GM12878 (cell line): Measurements from ENCODE around the gene SLC9B1. TPM values are rescaled to one million over a fixed set of nuclear protein-coding genes. Genes with fewer than 3 reads are reported as not detected.

Experiments used
- ATAC-seq: fragments of 200-7000 bp; cut with Tn5 transposase; 3 replicates; pipeline ENCODE4 v1.9.1; 2020; ENCODE audit warnings: mild to moderate bottlenecking, moderate library complexity
- BruUV-seq: library from RNA; stranded (reverse); fragments of 400-500 nt; replicated peaks from 2 replicates; lab custom pipeline; 2021; lab: Mats Ljungman, UMichigan
- CTCF ChIA-PET: fragments of 300-600 bp; sonication (Branson Sonifier 250); formaldehyde crosslinking; extraction: SDS; loops from one replicate; lab custom pipeline; 2021; ENCODE audit warnings: inconsistent platforms; lab: Yijun Ruan, JAX
- POLR2A ChIA-PET: fragments of 350-600 bp; formaldehyde crosslinking; extraction: SDS; loops from one replicate; lab custom pipeline; 2021; ENCODE audit warnings: inconsistent platforms; lab: Charles Lee
- RAD21 ChIA-PET: fragments of 300-600 bp; sonication (Branson Sonifier 250); formaldehyde crosslinking; loops from one replicate; lab custom pipeline; 2023; ENCODE audit warnings: antibody characterized with exemption; ENCODE audit not compliant: unreplicated experiment; lab: Charles Lee
- SMC1A ChIA-PET: fragments of 300-600 bp; sonication (Branson Sonifier 250); formaldehyde crosslinking; loops from one replicate; lab custom pipeline; 2023; ENCODE audit not compliant: unreplicated experiment, uncharacterized antibody; lab: Charles Lee
- DNase-seq: peaks from one replicate; pipeline ENCODE4 v3.0.0-alpha.2; 2011; ENCODE audit warnings: low read depth, low spot score
- FAIRE-seq: peaks from 3 replicates; lab custom pipeline; 2011; peaks lifted over from hg19 to GRCh38; lab: Jason Lieb, UNC
- H2AFZ ChIP-seq: 2 replicates; pipeline ENCODE4 v1.6.0; 2011; ENCODE audit warnings: low read depth, low read length, control low read depth; ENCODE audit not compliant: control insufficient read depth
- H3K27ac ChIP-seq: 2 replicates; pipeline ENCODE4 v1.5.1; 2011; ENCODE audit warnings: control low read depth; ENCODE audit not compliant: control insufficient read depth, insufficient read depth
- H3K27me3 ChIP-seq, 2 experiments: replicated peaks in 1 of 2; 2 replicates each; pipeline versions ENCODE4 v1.6.0 to v1.6.1; 2011; ENCODE audit warnings: low read length in 1 of 2; ENCODE audit not compliant: control insufficient read depth in 2 of 2, insufficient read depth in 2 of 2
- H3K36me3 ChIP-seq, 2 experiments: 2 replicates each; pipeline ENCODE4 v1.5.1; 2011; ENCODE audit warnings: low read length in 1 of 2; ENCODE audit not compliant: control insufficient read depth in 2 of 2, insufficient read depth in 2 of 2
- H3K4me1 ChIP-seq: 2 replicates; pipeline ENCODE4 v1.6.1; 2011; ENCODE audit warnings: mild to moderate bottlenecking, low read length, moderate library complexity, mixed read lengths; ENCODE audit not compliant: control insufficient read depth, insufficient read depth
- H3K4me2 ChIP-seq: 2 replicates; pipeline ENCODE4 v1.6.0; 2011; ENCODE audit warnings: control low read depth; ENCODE audit not compliant: control insufficient read depth, insufficient read depth
- H3K4me3 ChIP-seq: fragments of 200-600 bp; sonication (generic); 2 replicates; pipeline ENCODE4 v1.5.1; 2016
- H3K79me2 ChIP-seq: 2 replicates; pipeline ENCODE4 v1.6.0; 2011; ENCODE audit warnings: low read length; ENCODE audit not compliant: control insufficient read depth, insufficient read depth
- H3K9ac ChIP-seq: 2 replicates; pipeline ENCODE4 v1.8.0; 2011; ENCODE audit warnings: low read length, control low read depth, mixed read lengths; ENCODE audit not compliant: control insufficient read depth, insufficient read depth
- H3K9me3 ChIP-seq: replicated peaks from 3 replicates; pipeline ENCODE4 v1.5.1; 2011; ENCODE audit warnings: mild to moderate bottlenecking, low read length; ENCODE audit not compliant: control insufficient read depth, insufficient read depth
- H4K20me1 ChIP-seq: 2 replicates; pipeline ENCODE4 v1.6.0; 2011; ENCODE audit not compliant: control insufficient read depth, insufficient read depth
- BMI1 ChIP-seq: fragments of 450-650 bp; IDR thresholded peaks from 2 replicates; pipeline ENCODE4 v1.6.1; 2016; ENCODE audit warnings: mild to moderate bottlenecking, moderate library complexity, borderline replicate concordance
- CBX5 ChIP-seq: sonication (generic); IDR thresholded peaks from 2 replicates; pipeline ENCODE4 v1.6.1; 2016; ENCODE audit warnings: low read depth, moderate library complexity, mild to moderate bottlenecking, inconsistent platforms
- EP300 ChIP-seq, 2 experiments: fragments of 150-350 bp in 1 of 2; IDR thresholded peaks; 2 replicates each; pipeline ENCODE4 v1.6.1; 2011 to 2012; ENCODE audit warnings: low read depth in 2 of 2, low read length in 2 of 2, borderline replicate concordance in 1 of 2, improper control_type of control experiment in 1 of 2, inconsistent platforms in 1 of 2; ENCODE audit not compliant: control insufficient read depth in 1 of 2
- NR2F1 ChIP-seq: fragments of 450-650 bp; conservative IDR thresholded peaks from 2 replicates; pipeline ENCODE4 v1.6.1; 2017; ENCODE audit warnings: mild to moderate bottlenecking
- PAX8 ChIP-seq: fragments of 450-650 bp; IDR thresholded peaks from 2 replicates; pipeline ENCODE4 v1.6.1; 2017; ENCODE audit warnings: mild to moderate bottlenecking, moderate library complexity
- PML ChIP-seq: IDR thresholded peaks from 2 replicates; pipeline ENCODE4 v1.6.1; 2012; ENCODE audit warnings: low read length, inconsistent platforms
- WGBS: methylation state at CpG from one replicate; pipeline ENCODE4 v1.1.6; 2016; ENCODE audit warnings: low lambda C conversion rate; ENCODE audit not compliant: insufficient replicate concordance, insufficient coverage; ENCODE audit errors: missing lambda C conversion rate; 5-methylcytosine and 5-hydroxymethylcytosine counted together
- in situ Hi-C: fragments of 300-500 bp; cut with MboI; formaldehyde crosslinking; loops from 9 replicates; pipeline ENCODE4 v1.14.3; 2018; ENCODE audit warnings: mixed read lengths
- intact Hi-C: fragments of 100-400 bp; cut with micrococcal nuclease; formaldehyde crosslinking; loops from one replicate; pipeline ENCODE4 v1.14.2; 2022; ENCODE audit not compliant: unreplicated experiment
- polyA plus RNA-seq, 11 experiments: library from polyadenylated mRNA; depleted of rRNA in 4 of 11; unstranded in 6 of 11; stranded (reverse) in 5 of 11; fragments of >200 nt; fragmentation: Nextera tagmentation in 4 of 11; fragmentation: Illumina TruSeq in 1 of 11; extraction: Ambion mirVana in 4 of 11; extraction: Trizol in 1 of 11; gene quantifications; 1 replicate in 1 of 11; 2 replicates in 10 of 11; pipeline versions ENCODE4 v1.2.1 to v1.2.3, GENCODE V29; 2011 to 2016; ENCODE audit warnings: inconsistent platforms in 2 of 11, missing spikeins in 2 of 11, low read depth in 1 of 11
- total RNA-seq, 4 experiments: library from RNA; depleted of rRNA in 3 of 4; stranded (reverse); fragments of >200 nt in 3 of 4; fragmentation: Illumina TruSeq in 1 of 4; extraction: Trizol in 1 of 4; gene quantifications; 2 replicates each; pipeline versions ENCODE4 v1.2.1 to v1.2.3, GENCODE V29; 2013 to 2021

The SLC9B1 gene
- total and polyA plus RNA-seq, 10 of the 15 experiments (the other 5 are each of a cell fraction or from before 2014, with no cell fraction given): 1.0 to 3.5 (median 1.8) TPM

GRCh38 chr4:102860611-102861324 lies 158.7 kb downstream of the SLC9B1 start:
- POLR2A ChIA-PET: interaction anchor here (0.5 kb wide), 1 partner anchor 102 kb away, joined by 4 read pairs; no protein-coding TSS in a partner anchor

GRCh38 chr4:102858828-102859464 lies 160.6 kb downstream of the SLC9B1 start:
- Histone ChIP-seq H3K36me3 (no peaks in the 10 kb centered on the region; a peak in 3 of 4 replicates), H4K20me1 (no peaks in the 10 kb centered on the region), H3K79me2 (peaks cover 6% of the 10 kb centered on the region), H2AFZ (no peak overlapping the region), H3K9ac (no peak overlapping the region), H3K4me1 (no peaks in the 10 kb centered on the region), H3K27ac (no peak overlapping the region), H3K4me2 (no peak overlapping the region), H3K9me3 (peaks cover 25% of the 10 kb centered on the region), H3K27me3 (no peaks in the 10 kb centered on the region), H3K4me3 (no peak overlapping the region)
- DNase-seq (no peak), ATAC-seq (peak; percentile 42; the same call in 2 of the 3 replicates), FAIRE-seq (no peak)
- in situ Hi-C loops: no loop called here
- RAD21 ChIA-PET: interaction anchor here (1.2 kb wide), 1 partner anchor 14 kb away, joined by 3 read pairs; no protein-coding TSS in a partner anchor
- POLR2A ChIA-PET: no interaction called here
- WGBS: 50% methylated on average over 2 of the region's 2 CpGs
- CTCF ChIA-PET: interaction anchor here (1.1 kb wide), 1 partner anchor 26 kb away, joined by 3 read pairs; no protein-coding TSS in a partner anchor
- intact Hi-C loops: no loop called here
- BruUV-seq: no TSS peak
- no peak for TF ChIP-seq BMI1
- TF ChIP-seq EP300 (IDR thresholded peaks at IDR 0.05; ENCODE audit: borderline replicate concordance in 1 of 2, control insufficient read depth in 1 of 2, low read depth in 2 of 2, low read length in 2 of 2): no peak
- no peak for TF ChIP-seq PML
- TF ChIP-seq NR2F1: no peak
- peak; percentile 98 for TF ChIP-seq CBX5
- no peak for TF ChIP-seq PAX8
- SMC1A ChIA-PET: interaction anchor here (0.9 to 1.5 kb wide), 4 partner anchors 9 to 35 kb away, joined by 3 read pairs; no protein-coding TSS in a partner anchor

More at GRCh38 chr4:102860611-102861324, 158.7 kb downstream of the SLC9B1 start:
- H3K4me1 ChIP-seq: peaks cover 2% of the 10 kb centered on the region; the same call in 1 of the 2 replicates
- no peak for TF ChIP-seq PML
- no TSS peak for BruUV-seq
- CTCF ChIA-PET: interaction anchor here (0.6 to 1.8 kb wide), 2 partner anchors 8 to 28 kb away, joined by 3 to 5 read pairs; no protein-coding TSS in a partner anchor
- H3K9ac ChIP-seq: no peak overlapping the region
- H3K27me3 ChIP-seq: no peaks in the 10 kb centered on the region
- ATAC-seq (no peak), FAIRE-seq (no peak), DNase-seq (no peak)
- no peaks in the 10 kb centered on the region for H4K20me1 ChIP-seq
- H3K27ac ChIP-seq: no peak overlapping the region
- intact Hi-C loops: no loop called here
- SMC1A ChIA-PET: interaction anchor here (1.1 to 2.4 kb wide), 3 partner anchors 12 to 32 kb away, joined by 6 to 10 read pairs (median 7); no protein-coding TSS in a partner anchor
- RAD21 ChIA-PET: no interaction called here
- peaks cover 19% of the 10 kb centered on the region for H3K79me2 ChIP-seq
- no peaks in the 10 kb centered on the region; a peak in 3 of 4 replicates for H3K36me3 ChIP-seq
- H3K4me3 ChIP-seq: no peak overlapping the region
- 100% methylated on average over 2 of the region's 2 CpGs for WGBS
- H2AFZ ChIP-seq: no peak overlapping the region
- in situ Hi-C loops: no loop called here
- peaks cover 25% of the 10 kb centered on the region for H3K9me3 ChIP-seq
- no peak overlapping the region for H3K4me2 ChIP-seq
